ENCODE measurements around the gene EPRS1.

The EPRS1 gene

DNA sequence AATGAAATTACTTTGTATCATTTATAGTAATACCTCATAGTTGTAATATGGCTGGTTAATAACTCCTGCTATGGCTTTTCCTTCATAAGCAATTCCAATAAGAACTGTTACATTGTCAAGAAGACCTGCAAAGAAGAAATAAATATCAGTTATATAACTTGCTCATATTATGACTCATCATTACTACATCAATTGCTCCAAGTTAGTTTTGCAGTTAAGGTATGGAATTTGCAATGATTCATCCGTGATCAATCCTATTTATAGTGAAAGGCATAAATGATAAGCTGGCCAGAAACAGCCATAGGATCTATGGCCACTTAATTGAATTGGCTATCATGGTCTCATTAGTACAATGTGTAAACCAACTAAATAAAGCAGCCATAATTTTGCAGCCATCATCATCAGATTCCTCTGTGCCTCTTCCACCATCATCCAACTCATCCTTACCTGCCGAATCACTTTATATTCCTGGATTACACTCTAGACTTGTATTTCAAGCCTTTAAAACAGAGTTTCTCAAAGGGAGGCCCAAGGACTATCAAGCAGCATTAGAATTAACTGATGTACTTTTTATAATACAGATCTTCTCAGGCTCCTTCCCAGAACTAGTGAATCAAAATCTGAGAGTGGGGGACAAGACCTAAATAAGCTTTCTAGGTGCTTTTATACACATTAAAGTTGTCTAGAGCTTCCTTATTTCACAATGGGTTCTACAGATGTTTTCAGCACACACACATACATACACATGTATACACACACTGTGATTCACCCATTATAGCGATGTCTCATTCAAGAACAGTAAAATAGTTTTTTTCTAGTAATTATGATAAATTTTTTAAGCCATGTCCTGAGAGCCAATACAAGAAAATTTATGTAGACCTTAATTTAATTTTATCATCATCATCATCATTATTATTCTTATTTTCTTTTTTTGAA, 21.2 kb upstream of the EPRS1 start:
- H3K9ac ChIP-seq (ENCODE audit: low read length): no peak overlapping the region
- H3K4me2 ChIP-seq (ENCODE audit: low read length): no peak overlapping the region
- WGBS (ENCODE audit: extremely low coverage, insufficient coverage, low lambda C conversion rate): no CpG with 5 or more reads among the region's 3 CpGs
- no peak overlapping the region for H2BK15ac ChIP-seq (replicated peaks; ENCODE audit: low read depth)
- H3K18ac ChIP-seq (ENCODE audit: low read length): no peak overlapping the region
- no peak overlapping the region for H3K23ac ChIP-seq (ENCODE audit: low read length)
- H2BK5ac ChIP-seq (ENCODE audit: low read length): no peak overlapping the region
- H3K4me1 ChIP-seq (ENCODE audit: control insufficient read depth, low read depth, low read length): no peaks in the 10 kb centered on the region
- H3K36me3 ChIP-seq (ENCODE audit: control insufficient read depth, insufficient read depth, low read length): no peaks in the 10 kb centered on the region
- no peak overlapping the region for H2BK120ac ChIP-seq (ENCODE audit: low read depth, low read length)
- no peak overlapping the region for H2AK5ac ChIP-seq (ENCODE audit: low read length)
- H3K56ac ChIP-seq (ENCODE audit: low read length): no peak overlapping the region
- no peak overlapping the region for H3K4ac ChIP-seq (ENCODE audit: low read depth, low read length)
- H3K79me2 ChIP-seq (ENCODE audit: control insufficient read depth, insufficient read depth, low read length): no peaks in the 10 kb centered on the region
- no peak overlapping the region for H4K5ac ChIP-seq (ENCODE audit: low read length)
- H3K27ac ChIP-seq (ENCODE audit: low read depth, low read length): no peak overlapping the region
- DNase-seq: no peak
- no peak overlapping the region for H3K4me3 ChIP-seq (ENCODE audit: low read length)
- H3K79me1 ChIP-seq (ENCODE audit: low read length): no peaks in the 10 kb centered on the region
- H4K8ac ChIP-seq (ENCODE audit: low read depth, low read length): no peak overlapping the region
- H3K27me3 ChIP-seq (ENCODE audit: insufficient read depth, low read length, poor library complexity): no peaks in the 10 kb centered on the region

DNA sequence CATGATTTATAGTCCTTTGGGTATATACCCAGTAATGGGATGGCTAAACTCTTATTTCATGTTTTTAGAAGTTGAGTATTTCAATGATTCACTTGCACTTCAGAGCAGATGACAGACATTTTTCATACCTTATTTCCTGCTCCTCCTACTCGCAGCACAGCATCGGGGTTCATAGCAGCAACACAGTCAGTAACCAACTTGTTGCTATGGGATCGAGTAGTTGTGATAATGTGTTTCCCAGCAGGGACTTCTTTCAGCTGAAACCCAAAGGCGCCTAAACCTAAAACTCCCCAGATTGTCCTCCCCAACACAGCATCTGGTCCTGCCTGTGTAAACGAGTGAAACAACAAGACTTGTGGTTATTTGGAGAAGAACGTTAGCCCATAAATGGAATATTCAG, 16.3 kb upstream of the EPRS1 start:
- H3K4me1 ChIP-seq (ENCODE audit: control insufficient read depth, low read depth, low read length): no peaks in the 10 kb centered on the region
- no peak overlapping the region for H3K4ac ChIP-seq (ENCODE audit: low read depth, low read length)
- H3K27ac ChIP-seq (ENCODE audit: low read depth, low read length): no peak overlapping the region
- H2BK5ac ChIP-seq (ENCODE audit: low read length): no peak overlapping the region
- no peak overlapping the region for H3K56ac ChIP-seq (ENCODE audit: low read length)
- no peak for DNase-seq
- no peak overlapping the region for H3K9ac ChIP-seq (ENCODE audit: low read length)
- no peak overlapping the region for H2BK120ac ChIP-seq (ENCODE audit: low read depth, low read length)
- H3K79me2 ChIP-seq (ENCODE audit: control insufficient read depth, insufficient read depth, low read length): no peaks in the 10 kb centered on the region
- H4K8ac ChIP-seq (ENCODE audit: low read depth, low read length): no peak overlapping the region
- no peak overlapping the region for H3K23ac ChIP-seq (ENCODE audit: low read length)
- H3K4me3 ChIP-seq (ENCODE audit: low read length): no peak overlapping the region
- no peak overlapping the region for H2BK15ac ChIP-seq (replicated peaks; ENCODE audit: low read depth)
- H3K79me1 ChIP-seq (ENCODE audit: low read length): no peaks in the 10 kb centered on the region
- no peaks in the 10 kb centered on the region for H3K27me3 ChIP-seq (ENCODE audit: insufficient read depth, low read length, poor library complexity)
- no peak overlapping the region for H2AK5ac ChIP-seq (ENCODE audit: low read length)
- H3K4me2 ChIP-seq (ENCODE audit: low read length): no peak overlapping the region
- no CpG with 5 or more reads among the region's 6 CpGs for WGBS (ENCODE audit: extremely low coverage, insufficient coverage, low lambda C conversion rate)
- no peak overlapping the region for H3K18ac ChIP-seq (ENCODE audit: low read length)
- no peak overlapping the region for H4K5ac ChIP-seq (ENCODE audit: low read length)
- no peaks in the 10 kb centered on the region for H3K36me3 ChIP-seq (ENCODE audit: control insufficient read depth, insufficient read depth, low read length)

DNA sequence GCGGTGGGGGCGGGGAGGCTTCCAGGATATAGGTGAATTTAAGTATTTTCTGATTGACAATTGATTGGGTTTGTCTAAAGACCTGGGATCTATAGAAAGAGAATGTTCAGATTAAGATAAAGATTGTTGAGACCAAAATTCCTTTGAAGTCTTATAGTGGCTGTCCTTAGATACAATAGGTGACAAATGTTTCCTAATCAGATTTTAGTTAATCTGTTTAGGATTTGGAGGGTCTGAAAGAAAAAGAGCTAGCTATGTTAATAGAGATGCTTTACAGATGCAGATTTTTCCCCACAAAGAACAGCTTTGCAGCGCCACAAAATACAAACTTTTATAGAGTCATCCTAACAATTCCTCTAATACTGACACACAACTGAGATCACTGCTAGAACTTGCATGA, 14.6 kb upstream of the EPRS1 start:
- no peak overlapping the region for H2BK5ac ChIP-seq (ENCODE audit: low read length)
- no peak overlapping the region for H2BK15ac ChIP-seq (replicated peaks; ENCODE audit: low read depth)
- no peaks in the 10 kb centered on the region for H3K79me1 ChIP-seq (ENCODE audit: low read length)
- H3K56ac ChIP-seq (ENCODE audit: low read length): no peak overlapping the region
- H3K36me3 ChIP-seq (ENCODE audit: control insufficient read depth, insufficient read depth, low read length): no peaks in the 10 kb centered on the region
- no peak overlapping the region for H3K27ac ChIP-seq (ENCODE audit: low read depth, low read length)
- no peak overlapping the region for H4K5ac ChIP-seq (ENCODE audit: low read length)
- no peak overlapping the region for H3K4ac ChIP-seq (ENCODE audit: low read depth, low read length)
- H4K8ac ChIP-seq (ENCODE audit: low read depth, low read length): no peak overlapping the region
- no peak overlapping the region for H2AK5ac ChIP-seq (ENCODE audit: low read length)
- H3K23ac ChIP-seq (ENCODE audit: low read length): no peak overlapping the region
- no peak overlapping the region for H3K9ac ChIP-seq (ENCODE audit: low read length)
- no peak overlapping the region for H3K18ac ChIP-seq (ENCODE audit: low read length)
- no peaks in the 10 kb centered on the region for H3K79me2 ChIP-seq (ENCODE audit: control insufficient read depth, insufficient read depth, low read length)
- no peaks in the 10 kb centered on the region for H3K27me3 ChIP-seq (ENCODE audit: insufficient read depth, low read length, poor library complexity)
- H3K4me1 ChIP-seq (ENCODE audit: control insufficient read depth, low read depth, low read length): no peaks in the 10 kb centered on the region
- no peak overlapping the region for H3K4me3 ChIP-seq (ENCODE audit: low read length)
- WGBS (ENCODE audit: extremely low coverage, insufficient coverage, low lambda C conversion rate): no CpG with 5 or more reads among the region's 3 CpGs
- no peak overlapping the region for H3K4me2 ChIP-seq (ENCODE audit: low read length)
- peak; percentile 58 for DNase-seq
- H2BK120ac ChIP-seq (ENCODE audit: low read depth, low read length): no peak overlapping the region

DNA sequence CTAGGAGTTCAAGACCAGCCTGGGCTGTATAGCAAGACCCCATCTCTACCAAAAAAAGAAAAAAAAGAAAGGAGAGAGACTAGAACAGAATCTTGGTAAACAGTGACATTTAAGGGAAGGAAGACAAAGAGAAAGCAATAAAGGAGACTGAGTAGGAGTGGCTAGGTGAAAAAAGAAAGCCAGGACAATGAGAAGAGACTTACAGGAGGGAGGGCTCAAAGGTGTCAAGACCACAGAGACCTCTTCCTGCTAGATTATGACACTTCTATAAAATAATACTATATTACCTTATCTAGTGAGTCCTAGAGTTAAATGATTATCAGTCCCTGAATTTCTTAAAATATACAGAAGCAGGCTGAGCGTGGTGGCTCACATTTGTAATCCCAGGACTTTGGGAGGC, 10.1 kb upstream of the EPRS1 start:
- no peak overlapping the region for H2BK120ac ChIP-seq (ENCODE audit: low read depth, low read length)
- no peak overlapping the region for H2AK5ac ChIP-seq (ENCODE audit: low read length)
- H3K9ac ChIP-seq (ENCODE audit: low read length): no peak overlapping the region
- no peak overlapping the region for H3K23ac ChIP-seq (ENCODE audit: low read length)
- no peaks in the 10 kb centered on the region for H3K4me1 ChIP-seq (ENCODE audit: control insufficient read depth, low read depth, low read length)
- no peak overlapping the region for H3K27ac ChIP-seq (ENCODE audit: low read depth, low read length)
- no peak overlapping the region for H4K8ac ChIP-seq (ENCODE audit: low read depth, low read length)
- no peaks in the 10 kb centered on the region for H3K27me3 ChIP-seq (ENCODE audit: insufficient read depth, low read length, poor library complexity)
- H3K79me1 ChIP-seq (ENCODE audit: low read length): no peaks in the 10 kb centered on the region
- WGBS (ENCODE audit: extremely low coverage, insufficient coverage, low lambda C conversion rate): no CpG with 5 or more reads among the region's 1 CpG
- H2BK5ac ChIP-seq (ENCODE audit: low read length): no peak overlapping the region
- no peak overlapping the region for H3K4me3 ChIP-seq (ENCODE audit: low read length)
- no peak overlapping the region for H3K56ac ChIP-seq (ENCODE audit: low read length)
- DNase-seq: no peak
- no peaks in the 10 kb centered on the region for H3K79me2 ChIP-seq (ENCODE audit: control insufficient read depth, insufficient read depth, low read length)
- no peak overlapping the region for H3K18ac ChIP-seq (ENCODE audit: low read length)
- no peak overlapping the region for H4K5ac ChIP-seq (ENCODE audit: low read length)
- no peak overlapping the region for H3K4me2 ChIP-seq (ENCODE audit: low read length)
- H2BK15ac ChIP-seq (replicated peaks; ENCODE audit: low read depth): no peak overlapping the region
- no peak overlapping the region for H3K4ac ChIP-seq (ENCODE audit: low read depth, low read length)
- H3K36me3 ChIP-seq (ENCODE audit: control insufficient read depth, insufficient read depth, low read length): no peaks in the 10 kb centered on the region

DNA sequence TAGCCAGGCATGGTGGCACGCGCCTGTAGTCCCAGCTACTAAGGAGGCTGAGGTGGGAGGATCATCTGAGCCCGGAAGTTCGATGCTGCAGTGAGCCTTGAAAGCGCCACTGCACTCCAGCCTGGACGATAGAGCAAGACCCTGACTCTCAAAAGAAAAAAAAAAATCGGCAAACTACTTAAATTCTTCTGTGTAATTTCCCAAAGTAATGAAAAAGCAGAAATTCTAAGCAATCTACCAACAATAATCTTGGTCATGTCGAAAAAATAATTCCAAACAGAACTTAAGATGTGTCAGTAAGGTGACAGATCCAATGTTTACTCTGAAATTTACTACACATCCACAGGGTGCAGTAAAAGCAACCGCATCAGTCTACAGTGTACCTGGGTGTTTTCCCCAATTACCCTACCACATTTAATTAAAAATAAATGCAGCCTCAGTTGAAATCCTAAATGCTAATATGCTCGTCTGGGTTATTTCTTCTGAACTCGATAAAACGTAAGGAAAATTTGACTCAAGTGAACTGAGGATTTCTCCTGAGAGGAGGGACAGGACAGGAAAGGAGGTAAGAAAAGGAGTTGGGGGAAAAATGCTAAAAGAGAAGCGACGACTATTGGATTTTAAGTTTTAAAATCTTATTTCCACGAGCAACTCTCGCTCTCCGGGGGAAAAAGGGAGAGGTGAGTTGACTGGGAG, 801 bp downstream of the EPRS1 start:
- no peak overlapping the region for H2BK120ac ChIP-seq (ENCODE audit: low read depth, low read length)
- DNase-seq: no peak

More for the DNA sequence above, 801 bp downstream of the EPRS1 start:
- H3K36me3 ChIP-seq (ENCODE audit: control insufficient read depth, insufficient read depth, low read length): no peaks in the 10 kb centered on the region
- peak overlapping the region; percentile 94 for H3K23ac ChIP-seq (ENCODE audit: low read length)
- peak overlapping the region; percentile 99 for H3K56ac ChIP-seq (ENCODE audit: low read length)
- no peak overlapping the region for H2BK5ac ChIP-seq (ENCODE audit: low read length)
- no peak overlapping the region for H3K27ac ChIP-seq (ENCODE audit: low read depth, low read length)
- H4K5ac ChIP-seq (ENCODE audit: low read length): no peak overlapping the region
- no peak overlapping the region for H4K8ac ChIP-seq (ENCODE audit: low read depth, low read length)
- H2AK5ac ChIP-seq (ENCODE audit: low read length): no peak overlapping the region
- H3K27me3 ChIP-seq (ENCODE audit: insufficient read depth, low read length, poor library complexity): no peaks in the 10 kb centered on the region
- no CpG with 5 or more reads among the region's 17 CpGs for WGBS (ENCODE audit: extremely low coverage, insufficient coverage, low lambda C conversion rate)
- no peak overlapping the region for H3K18ac ChIP-seq (ENCODE audit: low read length)
- no peak overlapping the region for H2BK15ac ChIP-seq (replicated peaks; ENCODE audit: low read depth)
- H3K79me1 ChIP-seq (ENCODE audit: low read length): no peaks in the 10 kb centered on the region
- peak overlapping the region; percentile 59 for H3K4me2 ChIP-seq (ENCODE audit: low read length)
- no peak overlapping the region for H3K4ac ChIP-seq (ENCODE audit: low read depth, low read length)
- H3K4me3 ChIP-seq (ENCODE audit: low read length): peak overlapping the region; percentile 98
- H3K79me2 ChIP-seq (ENCODE audit: control insufficient read depth, insufficient read depth, low read length): peaks cover 28% of the 10 kb centered on the region
- H3K9ac ChIP-seq (ENCODE audit: low read length): peak overlapping the region; percentile 95
- H3K4me1 ChIP-seq (ENCODE audit: control insufficient read depth, low read depth, low read length): no peaks in the 10 kb centered on the region
